ENCODE measurements around the gene COL5A1. TPM values are rescaled to one million over a fixed set of nuclear protein-coding genes. Genes with fewer than 3 reads are reported as not detected.

COL5A1 gene
- total RNA-seq, 1 experiment from 2014 or later: 10.6 TPM

- Histone ChIP-seq H3K79me2 (ENCODE audit: low read length) (no peaks in the 10 kb centered on the region), H3K4me2 (ENCODE audit: low read length) (no peak overlapping the region), H3F3A (ENCODE audit: low read length, unreplicated experiment) (no peaks in the 10 kb centered on the region), H3K27me3 (ENCODE audit: low read length) (peaks cover 4% of the 10 kb centered on the region; the same call in 1 of the 2 replicates), H3K36me3 (ENCODE audit: low read depth, low read length) (no peaks in the 10 kb centered on the region), H3K4me1 (ENCODE audit: insufficient read depth, low read length) (no peaks in the 10 kb centered on the region), H4K20me1 (ENCODE audit: low read length) (no peaks in the 10 kb centered on the region), H2AFZ (ENCODE audit: low read length) (no peak overlapping the region), H3K9me3 (ENCODE audit: low read length) (no peaks in the 10 kb centered on the region), H3K27ac (ENCODE audit: low read length) (no peak overlapping the region), H3K4me3 (ENCODE audit: low read length) (no peak overlapping the region), H3K9ac (ENCODE audit: low read length) (no peak overlapping the region), H3K9me2 (replicated peaks; ENCODE audit: low read length) (no peaks in the 10 kb centered on the region)
- ATAC-seq: no peak
- DNase-seq: no peak
- intact Hi-C loops (cut with micrococcal nuclease): no loop called here
- ChIA-PET POLR2A (ENCODE audit: unreplicated experiment) (no interaction called here), CTCF (no interaction called here)
- no TSS peak for BruUV-seq (replicated peaks)
- TF ChIP-seq CTCF (conservative IDR thresholded peaks at IDR 0.05; ENCODE audit: low read depth, low read length) (no peak), EZH2 (IDR thresholded peaks at IDR 0.05; ENCODE audit: low read length, unreplicated experiment) (no peak), EZH2phosphoT487 (IDR thresholded peaks at IDR 0.05; ENCODE audit: borderline replicate concordance, low read length) (no peak)
Measured at GRCh38 chr9:134869554-134870300, 228.1 kb downstream of the COL5A1 start.

- no peak overlapping the region for H3K9ac ChIP-seq (ENCODE audit: low read length)
- intact Hi-C loops (cut with micrococcal nuclease): no loop called here
- ATAC-seq (no peak), DNase-seq (no peak)
- no TSS peak for BruUV-seq (replicated peaks)
- H3K27ac ChIP-seq (ENCODE audit: low read length): no peak overlapping the region
- H3K79me2 ChIP-seq (ENCODE audit: low read length): no peaks in the 10 kb centered on the region
- peaks cover 4% of the 10 kb centered on the region; the same call in 1 of the 2 replicates for H3K27me3 ChIP-seq (ENCODE audit: low read length)
- no peaks in the 10 kb centered on the region for H3K9me2 ChIP-seq (replicated peaks; ENCODE audit: low read length)
- no peaks in the 10 kb centered on the region for H3F3A ChIP-seq (ENCODE audit: low read length, unreplicated experiment)
- H3K9me3 ChIP-seq (ENCODE audit: low read length): no peaks in the 10 kb centered on the region
- ChIA-PET POLR2A (ENCODE audit: unreplicated experiment) (no interaction called here), CTCF (no interaction called here)
- no peaks in the 10 kb centered on the region for H3K36me3 ChIP-seq (ENCODE audit: low read depth, low read length)
- H2AFZ ChIP-seq (ENCODE audit: low read length): no peak overlapping the region
- TF ChIP-seq EZH2 (IDR thresholded peaks at IDR 0.05; ENCODE audit: low read length, unreplicated experiment) (no peak), EZH2phosphoT487 (IDR thresholded peaks at IDR 0.05; ENCODE audit: borderline replicate concordance, low read length) (no peak), CTCF (conservative IDR thresholded peaks at IDR 0.05; ENCODE audit: low read depth, low read length) (no peak)
- H4K20me1 ChIP-seq (ENCODE audit: low read length): no peaks in the 10 kb centered on the region
- H3K4me2 ChIP-seq (ENCODE audit: low read length): no peak overlapping the region
- no peaks in the 10 kb centered on the region for H3K4me1 ChIP-seq (ENCODE audit: insufficient read depth, low read length)
- no peak overlapping the region for H3K4me3 ChIP-seq (ENCODE audit: low read length)
Measured at GRCh38 chr9:134870301-134870694, 228.7 kb downstream of the COL5A1 start.
